ENCODE data around the gene TAOK2.
A peak's percentile ranks its signal among the peaks of the same experiment; 100 is the strongest.

Gene TAOK2

DNA sequence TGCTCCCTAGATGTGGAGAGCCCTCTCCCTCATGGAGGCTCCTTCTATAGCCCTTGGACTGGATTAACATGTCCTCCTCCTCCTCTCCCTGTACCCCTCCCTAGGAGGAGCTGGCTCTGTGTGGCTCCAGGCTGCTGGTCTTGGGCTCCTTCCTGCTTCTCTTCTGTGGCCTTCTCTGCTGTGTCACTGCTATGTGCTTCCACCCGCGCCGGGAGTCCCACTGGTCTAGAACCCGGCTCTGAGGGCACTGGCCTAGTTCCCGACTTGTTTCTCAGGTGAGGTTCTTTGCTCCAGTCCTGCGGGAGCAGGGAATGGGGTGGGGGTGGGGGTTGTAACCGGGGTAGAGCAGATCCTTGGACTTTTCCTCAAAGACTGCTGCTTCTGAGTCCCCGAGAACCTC lies 2.4 kb upstream of the TAOK2 start:
- TF ChIP-seq, protein P1, sequence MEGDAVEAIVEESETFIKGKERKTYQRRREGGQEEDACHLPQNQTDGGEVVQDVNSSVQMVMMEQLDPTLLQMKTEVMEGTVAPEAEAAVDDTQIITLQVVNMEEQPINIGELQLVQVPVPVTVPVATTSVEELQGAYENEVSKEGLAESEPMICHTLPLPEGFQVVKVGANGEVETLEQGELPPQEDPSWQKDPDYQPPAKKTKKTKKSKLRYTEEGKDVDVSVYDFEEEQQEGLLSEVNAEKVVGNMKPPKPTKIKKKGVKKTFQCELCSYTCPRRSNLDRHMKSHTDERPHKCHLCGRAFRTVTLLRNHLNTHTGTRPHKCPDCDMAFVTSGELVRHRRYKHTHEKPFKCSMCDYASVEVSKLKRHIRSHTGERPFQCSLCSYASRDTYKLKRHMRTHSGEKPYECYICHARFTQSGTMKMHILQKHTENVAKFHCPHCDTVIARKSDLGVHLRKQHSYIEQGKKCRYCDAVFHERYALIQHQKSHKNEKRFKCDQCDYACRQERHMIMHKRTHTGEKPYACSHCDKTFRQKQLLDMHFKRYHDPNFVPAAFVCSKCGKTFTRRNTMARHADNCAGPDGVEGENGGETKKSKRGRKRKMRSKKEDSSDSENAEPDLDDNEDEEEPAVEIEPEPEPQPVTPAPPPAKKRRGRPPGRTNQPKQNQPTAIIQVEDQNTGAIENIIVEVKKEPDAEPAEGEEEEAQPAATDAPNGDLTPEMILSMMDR (IDR thresholded peaks at IDR 0.05; ENCODE audit: borderline replicate concordance, insufficient read depth, low read depth, low read length), result no peak
- no peak overlapping the region for H3K4me3 ChIP-seq (ENCODE audit: low read depth, low read length)

DNA sequence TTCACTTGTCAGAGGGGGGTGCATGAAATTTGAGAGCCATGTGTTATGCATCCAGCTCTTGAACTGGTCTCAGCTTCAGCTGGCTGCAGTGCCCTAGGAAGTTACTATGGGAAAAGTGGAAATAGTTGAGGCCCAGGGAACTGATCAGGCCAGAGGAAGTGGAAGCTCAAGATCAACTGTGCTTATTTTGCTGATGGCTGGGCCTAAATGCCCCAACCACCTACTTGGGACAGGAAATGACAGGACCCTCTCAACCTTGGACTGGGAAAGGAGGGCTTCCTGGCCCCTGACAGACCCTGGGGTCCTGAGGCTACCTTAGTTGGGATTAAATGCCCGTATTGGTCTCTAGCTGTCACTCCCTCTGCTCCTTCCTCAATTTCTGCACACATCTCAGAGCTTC lies 1.2 kb upstream of the TAOK2 start:
- TF ChIP-seq, protein P1 (IDR thresholded peaks at IDR 0.05; ENCODE audit: borderline replicate concordance, insufficient read depth, low read depth, low read length), result no peak
- H3K4me3 ChIP-seq (ENCODE audit: low read depth, low read length), result no peak overlapping the region

DNA sequence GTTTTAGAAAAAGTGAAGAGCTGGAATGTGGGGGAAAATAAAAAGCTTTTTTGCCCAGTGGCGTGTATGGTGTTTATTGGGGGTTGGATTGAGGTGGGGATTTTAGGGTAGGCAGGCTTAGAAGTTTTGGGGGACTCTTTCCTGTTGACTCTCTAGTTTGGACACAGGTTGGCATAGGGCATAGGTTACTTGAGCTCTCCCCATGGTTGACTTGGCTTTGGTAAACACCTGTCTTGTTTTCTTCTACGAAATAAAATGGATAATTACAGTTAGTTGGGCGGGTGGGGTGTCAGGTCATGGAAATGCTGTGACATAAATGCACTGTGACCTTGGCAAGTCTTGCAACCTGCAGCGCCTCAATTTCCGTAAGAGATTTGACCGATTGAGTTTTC lies 680 bp upstream of the TAOK2 start:
- TF ChIP-seq, protein P1 (IDR thresholded peaks at IDR 0.05; ENCODE audit: borderline replicate concordance, insufficient read depth, low read depth, low read length), result no peak
- no peak overlapping the region for H3K4me3 ChIP-seq (ENCODE audit: low read depth, low read length)

DNA sequence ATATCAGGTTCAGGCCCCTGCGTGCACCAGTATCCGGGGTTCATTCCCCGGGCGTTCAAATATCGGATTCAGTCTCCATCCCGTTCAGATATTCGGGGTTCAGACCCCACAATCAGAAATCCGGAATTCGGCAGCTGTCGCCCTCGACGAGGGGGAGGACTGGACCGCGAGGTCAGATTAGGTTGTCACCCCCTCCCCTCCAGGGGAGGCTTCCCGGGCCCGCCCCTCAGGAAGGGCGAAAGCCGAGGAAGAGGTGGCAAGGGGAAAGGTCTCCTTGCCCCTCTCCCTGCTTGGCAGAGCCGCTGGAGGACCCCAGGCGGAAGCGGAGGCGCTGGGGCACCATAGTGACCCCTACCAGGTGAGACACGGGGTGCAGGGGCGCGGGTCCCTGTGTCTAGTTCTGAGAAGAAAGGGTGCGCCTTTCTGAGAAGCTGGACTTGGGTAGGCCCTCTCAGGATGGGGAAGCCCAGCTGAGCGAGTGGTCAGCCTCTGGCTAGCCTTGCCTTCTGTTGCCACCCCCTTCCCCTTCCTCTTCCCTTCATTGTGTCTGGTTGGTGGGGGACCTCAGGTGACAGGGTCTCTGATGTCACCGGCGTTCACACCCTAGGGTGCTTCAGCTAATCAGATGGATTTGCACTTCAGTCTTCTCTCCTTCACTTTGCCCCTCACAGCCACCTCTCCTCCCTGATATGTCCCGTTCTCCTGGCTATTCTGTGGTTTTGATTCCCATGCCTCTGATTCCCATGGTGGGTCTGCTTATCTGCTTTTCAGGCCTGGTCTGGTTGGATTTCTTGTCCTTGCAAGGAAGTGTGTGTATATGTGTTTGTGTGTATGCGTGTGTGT lies 844 bp downstream of the TAOK2 start:
- peak overlapping the region; percentile 77 for H3K4me3 ChIP-seq (ENCODE audit: low read depth, low read length)
- TF ChIP-seq, protein P1 (IDR thresholded peaks at IDR 0.05; ENCODE audit: borderline replicate concordance, insufficient read depth, low read depth, low read length), result no peak

DNA sequence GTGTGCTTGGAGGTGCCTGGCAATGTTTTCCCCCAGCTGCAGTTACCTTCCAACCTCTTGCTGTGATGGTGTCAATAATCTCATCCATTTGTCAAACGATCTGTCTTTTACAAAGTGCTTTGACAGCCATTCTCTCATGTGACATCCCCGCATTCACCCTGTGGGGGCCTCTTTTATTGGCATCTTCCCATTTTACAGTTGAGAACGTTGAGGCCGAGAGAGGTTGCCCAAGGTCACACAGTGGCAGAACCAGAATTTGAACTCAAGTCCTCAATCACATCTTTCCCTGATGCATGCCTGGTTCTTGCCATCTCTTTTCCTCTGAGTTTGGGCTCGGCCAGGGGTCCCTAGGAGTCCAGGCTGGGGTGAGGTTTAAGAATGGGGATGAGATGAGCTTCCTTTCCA lies 1.5 kb downstream of the TAOK2 start:
- TF ChIP-seq, protein P1 (IDR thresholded peaks at IDR 0.05; ENCODE audit: borderline replicate concordance, insufficient read depth, low read depth, low read length), result no peak
- H3K4me3 ChIP-seq (ENCODE audit: low read depth, low read length), result peak overlapping the region; percentile 77

DNA sequence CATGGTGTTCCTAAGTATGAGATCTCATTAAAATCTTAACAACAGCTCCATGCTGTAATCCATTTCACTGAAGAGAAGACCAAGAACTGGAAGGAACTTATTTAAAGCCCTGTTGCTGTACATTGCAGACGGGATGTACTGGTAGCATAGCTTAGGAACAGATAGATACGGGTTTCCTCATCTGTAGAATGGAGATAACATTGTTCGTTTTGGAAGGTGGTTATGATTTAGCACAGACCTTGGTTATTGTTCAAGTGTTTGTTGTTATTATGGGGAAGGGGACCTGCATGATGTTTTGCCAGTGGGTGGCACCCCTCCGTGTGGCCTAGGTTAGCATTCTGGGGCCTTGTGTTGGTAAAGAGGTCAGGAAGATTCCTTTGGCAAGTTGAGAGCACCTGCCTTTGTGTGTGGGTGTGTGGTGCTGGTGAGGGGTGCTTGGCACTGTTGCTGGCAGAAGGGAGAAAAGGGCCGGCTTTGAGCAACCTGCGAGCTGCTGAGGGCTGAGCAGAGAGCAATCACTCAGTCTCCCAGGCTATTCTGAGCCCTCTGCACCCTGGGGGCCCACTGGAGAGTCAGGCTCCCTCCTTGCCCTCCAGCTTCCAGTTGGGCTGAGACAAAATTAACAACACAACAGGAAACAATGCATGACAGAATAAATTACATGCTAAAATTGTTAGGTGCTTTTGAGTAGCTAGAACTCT lies 2.3 kb downstream of the TAOK2 start:
- peak overlapping the region; percentile 10 for H3K4me3 ChIP-seq (ENCODE audit: low read depth, low read length)
- TF ChIP-seq, protein P1 (IDR thresholded peaks at IDR 0.05; ENCODE audit: borderline replicate concordance, insufficient read depth, low read depth, low read length), result no peak
